Astrocyte (in vitro differentiated cells and primary cell): ENCODE data around the gene EXOC3. TPM values are rescaled to one million over a fixed set of nuclear protein-coding genes. Genes with fewer than 3 reads are reported as not detected.

Source experiments
- DNase-seq: peaks from one replicate; pipeline ENCODE4 v3.0.0-alpha.2; 2010; ENCODE audit warnings: low read depth
- FAIRE-seq: peaks from 2 replicates; lab custom pipeline; 2011; peaks lifted over from hg19 to GRCh38; lab: Jason Lieb, UNC
- H2AFZ ChIP-seq: 2 replicates; pipeline ENCODE4 v1.6.0; 2012; ENCODE audit warnings: low read depth, low read length, inconsistent platforms
- H3K27ac ChIP-seq: 2 replicates; pipeline ENCODE4 v1.5.1; 2011; ENCODE audit warnings: low read depth, low read length, inconsistent platforms
- H3K27me3 ChIP-seq: 2 replicates; pipeline ENCODE4 v1.6.0; 2011; ENCODE audit warnings: low read length, inconsistent platforms; ENCODE audit not compliant: insufficient read depth
- H3K36me3 ChIP-seq: 2 replicates; pipeline ENCODE4 v1.5.1; 2011; ENCODE audit warnings: low read length, inconsistent platforms; ENCODE audit not compliant: insufficient read depth
- H3K4me1 ChIP-seq: 2 replicates; pipeline ENCODE4 v1.5.1; 2011; ENCODE audit warnings: low read length, inconsistent platforms; ENCODE audit not compliant: insufficient read depth
- H3K4me2 ChIP-seq: 2 replicates; pipeline ENCODE4 v1.6.0; 2012; ENCODE audit warnings: low read length, inconsistent platforms
- H3K4me3 ChIP-seq: 2 replicates; pipeline ENCODE4 v1.5.1; 2011; ENCODE audit warnings: low read depth, mild to moderate bottlenecking, low read length, inconsistent platforms; ENCODE audit not compliant: insufficient read depth
- H3K79me2 ChIP-seq: 2 replicates; pipeline ENCODE4 v1.6.0; 2012; ENCODE audit warnings: mild to moderate bottlenecking, low read length, inconsistent platforms; ENCODE audit not compliant: insufficient read depth
- H3K9ac ChIP-seq: 2 replicates; pipeline ENCODE4 v1.6.0; 2012; ENCODE audit warnings: mild to moderate bottlenecking, low read length, inconsistent platforms
- H3K9me3 ChIP-seq: 2 replicates; pipeline ENCODE4 v1.5.1; 2012; ENCODE audit warnings: low read depth, mild to moderate bottlenecking, low read length, inconsistent platforms; ENCODE audit not compliant: insufficient read depth
- H4K20me1 ChIP-seq: 2 replicates; pipeline ENCODE4 v1.6.0; 2012; ENCODE audit warnings: low read length, inconsistent platforms; ENCODE audit not compliant: insufficient read depth
- H3K27ac Mint-ChIP-seq: one replicate; pipeline ENCODE4 v1.8.0; 2021; ENCODE audit warnings: mild to moderate bottlenecking, mixed read lengths; ENCODE audit not compliant: unreplicated experiment
- H3K27me3 Mint-ChIP-seq: one replicate; pipeline ENCODE4 v1.8.0; 2021; ENCODE audit warnings: low read depth, mixed read lengths; ENCODE audit not compliant: unreplicated experiment
- H3K36me3 Mint-ChIP-seq: one replicate; pipeline ENCODE4 v1.8.0; 2021; ENCODE audit warnings: low read depth, mixed read lengths; ENCODE audit not compliant: unreplicated experiment
- H3K4me1 Mint-ChIP-seq: one replicate; pipeline ENCODE4 v1.8.0; 2021; ENCODE audit warnings: low read depth, mixed read lengths; ENCODE audit not compliant: unreplicated experiment
- H3K4me3 Mint-ChIP-seq: one replicate; pipeline ENCODE4 v1.8.0; 2021; ENCODE audit warnings: mild to moderate bottlenecking, moderate library complexity, mixed read lengths; ENCODE audit not compliant: unreplicated experiment
- H3K9me3 Mint-ChIP-seq: one replicate; pipeline ENCODE4 v1.8.0; 2021; ENCODE audit warnings: mild to moderate bottlenecking, mixed read lengths; ENCODE audit not compliant: unreplicated experiment
- CTCF ChIP-seq: IDR thresholded peaks from 2 replicates; pipeline ENCODE4 v1.5.1; 2011; ENCODE audit warnings: low read depth, mild to moderate bottlenecking, inconsistent platforms, low read length, moderate library complexity; ENCODE audit not compliant: insufficient read depth
- EZH2 ChIP-seq: IDR thresholded peaks from 2 replicates; pipeline ENCODE4 v1.6.1; 2012; ENCODE audit warnings: mild to moderate bottlenecking, low read length, inconsistent platforms; ENCODE audit not compliant: insufficient read depth
- total RNA-seq: library from RNA; stranded (reverse); gene quantifications from 2 replicates; pipeline ENCODE4 v1.2.1, GENCODE V29; 2021

The EXOC3 gene
- total RNA-seq, 1 donor from 2014 or later, result 37.9 TPM

- Histone ChIP-seq H3K9ac (no peak overlapping the region), H3K4me2 (no peak overlapping the region), H3K27ac (no peak overlapping the region), H3K4me1 (no peaks in the 10 kb centered on the region), H4K20me1 (no peaks in the 10 kb centered on the region), H3K36me3 (no peaks in the 10 kb centered on the region), H3K79me2 (no peaks in the 10 kb centered on the region), H3K9me3 (no peaks in the 10 kb centered on the region), H3K27me3 (peaks cover 2% of the 10 kb centered on the region), H2AFZ (no peak overlapping the region), H3K4me3 (no peak overlapping the region)
- H3K9me3 Mint-ChIP-seq, result no peaks in the 10 kb centered on the region
- no peaks in the 10 kb centered on the region for H3K4me1 Mint-ChIP-seq
- DNase-seq (no peak), FAIRE-seq (no peak)
- H3K27me3 Mint-ChIP-seq, result peaks cover 61% of the 10 kb centered on the region
- TF ChIP-seq CTCF (no peak), EZH2 (no peak)
- H3K4me3 Mint-ChIP-seq, result no peak overlapping the region
- H3K36me3 Mint-ChIP-seq, result no peaks in the 10 kb centered on the region
- H3K27ac Mint-ChIP-seq, result no peak overlapping the region
Observed at GRCh38 chr5:497090-497700, 54.2 kb downstream of the EXOC3 start.

- H3K27ac Mint-ChIP-seq, result no peak overlapping the region
- DNase-seq (no peak), FAIRE-seq (no peak)
- Histone ChIP-seq H3K4me2 (no peak overlapping the region), H2AFZ (no peak overlapping the region), H3K4me3 (no peak overlapping the region), H3K9me3 (peaks cover 3% of the 10 kb centered on the region), H3K4me1 (no peaks in the 10 kb centered on the region), H4K20me1 (no peaks in the 10 kb centered on the region), H3K79me2 (no peaks in the 10 kb centered on the region), H3K9ac (no peak overlapping the region), H3K36me3 (no peaks in the 10 kb centered on the region), H3K27me3 (peaks cover 2% of the 10 kb centered on the region), H3K27ac (no peak overlapping the region)
- no peaks in the 10 kb centered on the region for H3K9me3 Mint-ChIP-seq
- peaks cover 68% of the 10 kb centered on the region for H3K27me3 Mint-ChIP-seq
- no peak overlapping the region for H3K4me3 Mint-ChIP-seq
- H3K36me3 Mint-ChIP-seq, result no peaks in the 10 kb centered on the region
- H3K4me1 Mint-ChIP-seq, result no peaks in the 10 kb centered on the region
- no peak for TF ChIP-seq EZH2
Observed at GRCh38 chr5:497871-498509, 55.0 kb downstream of the EXOC3 start.

GRCh38 chr5:499233-500209 lies 56.5 kb downstream of the EXOC3 start:
- Mint-ChIP-seq H3K36me3 (no peaks in the 10 kb centered on the region), H3K4me3 (no peak overlapping the region), H3K9me3 (no peaks in the 10 kb centered on the region), H3K4me1 (no peaks in the 10 kb centered on the region), H3K27me3 (peaks cover 75% of the 10 kb centered on the region), H3K27ac (no peak overlapping the region)
- H3K4me2 ChIP-seq, result no peak overlapping the region
- DNase-seq (no peak), FAIRE-seq (no peak)
- H3K9ac ChIP-seq, result no peak overlapping the region
- no peaks in the 10 kb centered on the region for H4K20me1 ChIP-seq
- H3K9me3 ChIP-seq, result peaks cover 3% of the 10 kb centered on the region
- no peak overlapping the region for H3K27ac ChIP-seq
- no peak for TF ChIP-seq CTCF
- H3K27me3 ChIP-seq, result peaks cover under 1% of the 10 kb centered on the region
- no peak overlapping the region for H3K4me3 ChIP-seq
- H3K36me3 ChIP-seq, result no peaks in the 10 kb centered on the region
- H2AFZ ChIP-seq, result no peak overlapping the region
- no peaks in the 10 kb centered on the region for H3K79me2 ChIP-seq
- H3K4me1 ChIP-seq, result no peaks in the 10 kb centered on the region
